Fibroblast of peridontal ligament (primary cell): ENCODE measurements around the gene MAP2.

Source experiments
- DNase-seq: peaks from one replicate; pipeline ENCODE4 v3.0.0-alpha.2; 2010; ENCODE audit errors: extremely low read depth

Gene MAP2, protein sequence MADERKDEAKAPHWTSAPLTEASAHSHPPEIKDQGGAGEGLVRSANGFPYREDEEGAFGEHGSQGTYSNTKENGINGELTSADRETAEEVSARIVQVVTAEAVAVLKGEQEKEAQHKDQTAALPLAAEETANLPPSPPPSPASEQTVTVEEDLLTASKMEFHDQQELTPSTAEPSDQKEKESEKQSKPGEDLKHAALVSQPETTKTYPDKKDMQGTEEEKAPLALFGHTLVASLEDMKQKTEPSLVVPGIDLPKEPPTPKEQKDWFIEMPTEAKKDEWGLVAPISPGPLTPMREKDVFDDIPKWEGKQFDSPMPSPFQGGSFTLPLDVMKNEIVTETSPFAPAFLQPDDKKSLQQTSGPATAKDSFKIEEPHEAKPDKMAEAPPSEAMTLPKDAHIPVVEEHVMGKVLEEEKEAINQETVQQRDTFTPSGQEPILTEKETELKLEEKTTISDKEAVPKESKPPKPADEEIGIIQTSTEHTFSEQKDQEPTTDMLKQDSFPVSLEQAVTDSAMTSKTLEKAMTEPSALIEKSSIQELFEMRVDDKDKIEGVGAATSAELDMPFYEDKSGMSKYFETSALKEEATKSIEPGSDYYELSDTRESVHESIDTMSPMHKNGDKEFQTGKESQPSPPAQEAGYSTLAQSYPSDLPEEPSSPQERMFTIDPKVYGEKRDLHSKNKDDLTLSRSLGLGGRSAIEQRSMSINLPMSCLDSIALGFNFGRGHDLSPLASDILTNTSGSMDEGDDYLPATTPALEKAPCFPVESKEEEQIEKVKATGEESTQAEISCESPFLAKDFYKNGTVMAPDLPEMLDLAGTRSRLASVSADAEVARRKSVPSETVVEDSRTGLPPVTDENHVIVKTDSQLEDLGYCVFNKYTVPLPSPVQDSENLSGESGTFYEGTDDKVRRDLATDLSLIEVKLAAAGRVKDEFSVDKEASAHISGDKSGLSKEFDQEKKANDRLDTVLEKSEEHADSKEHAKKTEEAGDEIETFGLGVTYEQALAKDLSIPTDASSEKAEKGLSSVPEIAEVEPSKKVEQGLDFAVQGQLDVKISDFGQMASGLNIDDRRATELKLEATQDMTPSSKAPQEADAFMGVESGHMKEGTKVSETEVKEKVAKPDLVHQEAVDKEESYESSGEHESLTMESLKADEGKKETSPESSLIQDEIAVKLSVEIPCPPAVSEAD (N-terminal part only)

GRCh38 chr2:209423562-209424198 lies at the start of gene MAP2:
TSS of gene MAP2 (plus strand) at chr2:209424047. CDS start at chr2:209653171, 229,124 bp downstream.
- peak; percentile 41 for DNase-seq

- no peak for DNase-seq
Measured at GRCh38 chr2:209376686-209377085, 47.2 kb upstream of the MAP2 start.

DNA sequence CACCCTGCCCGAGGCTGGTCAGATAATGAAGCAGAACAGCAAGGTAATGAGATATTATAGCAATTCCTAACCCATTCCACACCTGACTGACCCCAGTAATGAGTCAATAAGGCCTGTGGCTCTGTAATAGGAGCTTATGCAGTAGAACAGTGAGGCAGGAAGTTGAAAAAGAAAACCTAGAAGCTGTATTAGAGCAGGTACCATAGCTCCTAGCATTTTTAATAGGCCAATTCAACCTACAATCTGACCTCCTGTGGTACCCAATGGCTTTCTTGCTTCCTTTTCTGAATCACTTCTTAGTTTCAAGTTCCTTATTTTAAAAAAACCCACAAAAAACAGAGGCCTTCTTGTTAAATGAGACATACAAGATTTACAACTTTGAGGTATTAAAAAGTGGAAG lies 43.6 kb upstream of the MAP2 start:
- DNase-seq, result no peak

GRCh38 chr2:209381091-209381490 lies 42.8 kb upstream of the MAP2 start:
- DNase-seq, result no peak

GRCh38 chr2:209382775-209383174 lies 41.1 kb upstream of the MAP2 start:
- DNase-seq, result no peak

GRCh38 chr2:209383212-209383611 lies 40.6 kb upstream of the MAP2 start:
- DNase-seq, result no peak

DNA sequence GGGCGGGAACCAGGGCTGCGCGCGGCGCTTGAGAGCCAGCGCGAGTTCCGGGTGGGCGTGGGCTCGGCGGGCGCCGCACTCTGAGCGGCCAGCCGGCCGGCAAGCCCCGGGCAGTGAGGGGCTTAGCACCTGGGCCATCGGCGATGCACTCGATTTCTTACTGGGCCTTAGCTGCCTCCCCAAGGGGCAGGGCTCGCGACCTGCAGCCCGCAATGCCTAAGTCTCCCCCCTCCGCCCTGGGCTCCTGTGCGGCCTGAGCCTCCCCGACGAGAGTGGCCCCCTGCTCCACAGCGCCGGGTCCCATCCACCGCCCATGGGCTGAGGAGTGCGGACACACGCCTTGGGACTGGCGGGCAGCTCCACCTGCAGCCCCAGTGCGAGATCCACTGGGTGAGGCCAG lies 36.5 kb upstream of the MAP2 start:
- no peak for DNase-seq

DNA sequence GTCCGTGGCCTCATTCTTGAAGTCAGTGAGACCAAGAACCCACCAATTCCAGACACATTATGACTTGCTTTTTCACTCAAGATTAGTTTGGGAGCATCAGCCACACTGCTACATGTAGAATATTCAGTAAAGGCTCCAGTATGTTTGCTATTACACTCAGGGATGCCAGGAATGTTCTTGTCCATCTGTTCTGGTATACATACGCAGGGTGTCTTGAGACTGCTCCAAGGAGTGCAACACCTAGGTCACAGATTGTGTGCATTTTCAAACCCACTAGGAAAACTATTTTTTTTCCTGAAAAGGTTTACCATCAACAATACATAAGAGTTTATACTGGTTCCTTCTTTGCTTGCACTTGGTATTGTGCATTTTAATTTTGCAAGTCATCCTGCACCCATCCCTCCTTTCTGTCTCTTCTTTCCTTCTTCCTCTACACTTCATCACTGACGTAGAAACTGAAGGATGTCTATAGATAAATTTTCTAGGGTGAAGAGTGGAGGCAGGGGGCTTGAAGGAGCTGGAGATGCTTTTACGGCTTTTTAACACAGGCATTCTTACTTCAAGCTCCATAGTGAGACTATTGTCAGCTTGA lies 35.3 kb upstream of the MAP2 start:
- no peak for DNase-seq

GRCh38 chr2:209389171-209389618 lies 34.7 kb upstream of the MAP2 start:
- DNase-seq, result no peak

DNA sequence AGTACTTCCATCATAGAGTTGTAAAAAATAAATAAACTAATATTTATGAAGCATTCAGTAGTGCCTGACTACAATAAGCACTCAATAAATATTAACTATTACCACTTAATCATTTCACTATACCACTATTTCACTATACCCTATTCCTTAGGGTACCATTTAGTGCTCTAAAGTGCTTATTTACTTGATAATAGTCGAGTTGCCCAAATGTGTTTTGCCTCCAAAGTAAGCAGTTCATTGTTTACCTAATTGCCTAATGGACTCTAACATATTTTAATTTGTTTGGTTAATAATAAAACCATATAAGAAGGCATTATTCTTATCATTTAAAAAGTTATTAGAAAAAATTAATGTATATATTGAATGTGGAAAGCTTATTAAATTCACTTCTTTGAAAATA lies 33.0 kb upstream of the MAP2 start:
- DNase-seq, result no peak

- DNase-seq, result no peak
Measured at GRCh38 chr2:209391776-209392401, 32.0 kb upstream of the MAP2 start.

GRCh38 chr2:209395229-209395628 lies 28.6 kb upstream of the MAP2 start:
- DNase-seq, result no peak

- DNase-seq, result no peak
Measured at GRCh38 chr2:209395652-209396051, 28.2 kb upstream of the MAP2 start.

DNA sequence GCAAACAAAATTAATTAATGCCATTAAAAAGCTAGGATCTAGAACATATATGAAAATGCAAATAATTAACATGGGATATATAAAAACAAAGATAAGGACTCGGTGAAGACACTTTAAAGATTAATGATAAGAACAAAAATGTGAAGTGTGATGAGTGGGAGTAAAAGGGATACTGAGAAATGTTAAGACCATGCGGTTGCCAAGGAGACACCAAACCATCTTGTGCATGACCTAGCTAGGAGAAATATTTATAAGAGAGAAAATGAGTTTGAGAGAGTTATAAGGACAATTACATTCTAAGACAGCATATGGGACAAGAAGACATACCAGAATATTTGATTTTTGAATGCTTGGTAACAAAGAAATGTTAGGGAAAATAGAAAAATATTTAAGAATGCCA lies 25.4 kb upstream of the MAP2 start:
- DNase-seq, result no peak

DNA sequence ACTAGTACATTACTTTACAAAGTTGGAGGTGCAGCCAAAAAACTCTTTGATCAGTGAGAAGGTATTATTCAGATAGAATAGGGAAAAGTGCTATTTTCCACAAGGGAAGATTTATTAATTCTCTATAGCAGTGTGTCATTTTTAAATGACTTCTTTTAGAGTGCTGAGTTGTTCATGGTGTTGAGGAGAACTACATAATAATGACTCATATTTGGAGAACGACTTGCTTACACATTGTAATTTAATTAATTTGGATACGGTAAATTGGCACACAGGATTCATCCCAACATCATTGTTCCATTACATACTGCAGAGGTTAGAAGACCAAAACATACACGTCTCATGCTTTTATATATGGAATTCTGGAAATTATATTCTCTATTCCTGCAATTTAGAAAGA lies 22.1 kb upstream of the MAP2 start:
- DNase-seq, result no peak

GRCh38 chr2:209411296-209411695 lies 12.6 kb upstream of the MAP2 start:
- no peak for DNase-seq

DNA sequence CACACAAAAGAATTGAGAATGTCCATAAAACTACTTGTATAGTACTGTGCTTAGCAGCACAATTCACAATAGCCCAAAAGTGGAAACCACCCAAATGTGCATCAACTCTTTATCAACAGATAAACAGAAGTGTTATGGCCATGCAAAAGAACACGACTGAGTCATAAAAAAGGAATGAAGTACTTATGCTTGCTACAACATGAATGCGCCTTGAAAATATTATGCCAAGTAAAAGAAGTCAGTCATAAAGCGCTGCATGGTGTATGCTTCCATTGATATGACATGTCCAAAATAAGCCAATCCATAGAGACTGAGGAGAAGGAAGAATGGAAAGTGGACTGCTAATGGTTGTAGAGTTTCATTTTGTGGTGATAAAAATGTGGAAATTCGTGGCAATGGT lies 12.1 kb upstream of the MAP2 start:
- no peak for DNase-seq

DNA sequence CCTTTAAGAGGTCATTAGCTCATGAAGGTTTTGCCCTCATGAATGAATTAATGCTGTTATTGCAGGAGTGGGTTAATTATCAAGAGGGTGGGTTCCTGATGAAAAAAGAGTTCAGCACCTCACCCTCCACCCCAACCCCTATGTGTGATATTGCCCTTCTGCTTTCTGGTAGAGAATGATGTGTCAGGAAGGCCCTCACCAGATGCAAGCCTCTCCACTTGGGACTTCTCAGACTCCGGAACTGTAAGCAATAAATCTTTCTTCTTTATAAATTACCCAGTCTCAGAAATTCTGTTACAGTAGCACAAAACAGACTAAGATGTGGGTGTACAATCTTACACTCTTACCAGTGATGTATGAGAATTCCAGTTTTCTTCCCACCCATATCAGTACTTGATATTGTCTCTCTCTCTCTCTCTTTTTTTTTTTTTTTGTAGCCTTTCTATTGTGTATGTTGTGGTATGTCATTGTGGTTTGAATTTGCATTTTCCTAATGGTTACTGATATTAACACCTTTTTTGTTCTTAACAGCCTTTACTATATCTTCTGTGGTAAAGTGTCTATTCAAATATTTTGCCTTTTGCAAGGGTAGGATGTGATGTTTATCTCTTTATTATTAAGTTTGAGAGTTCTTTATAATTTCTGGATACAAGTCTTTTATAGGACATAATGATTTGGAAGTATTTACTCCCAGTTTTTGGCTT lies 10.4 kb upstream of the MAP2 start:
- DNase-seq, result no peak

DNA sequence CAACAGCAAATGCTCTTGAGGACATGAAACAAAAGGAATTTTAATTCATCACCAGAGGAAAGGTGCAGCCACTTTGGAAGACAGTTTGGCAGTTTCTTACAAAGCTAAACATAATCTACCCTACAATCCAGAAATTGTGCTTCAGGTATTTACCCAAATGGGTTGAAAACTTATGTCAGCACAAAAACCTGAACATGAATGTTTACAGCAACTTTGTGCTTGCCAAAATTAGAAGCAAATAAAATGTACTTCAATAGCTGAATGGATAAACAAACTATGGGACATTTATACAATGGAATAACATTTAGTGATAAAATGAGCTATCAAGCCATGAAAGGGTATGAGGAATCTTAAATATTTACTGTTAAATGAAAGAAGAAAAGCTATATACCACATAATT lies 6.9 kb upstream of the MAP2 start:
- DNase-seq, result no peak

DNA sequence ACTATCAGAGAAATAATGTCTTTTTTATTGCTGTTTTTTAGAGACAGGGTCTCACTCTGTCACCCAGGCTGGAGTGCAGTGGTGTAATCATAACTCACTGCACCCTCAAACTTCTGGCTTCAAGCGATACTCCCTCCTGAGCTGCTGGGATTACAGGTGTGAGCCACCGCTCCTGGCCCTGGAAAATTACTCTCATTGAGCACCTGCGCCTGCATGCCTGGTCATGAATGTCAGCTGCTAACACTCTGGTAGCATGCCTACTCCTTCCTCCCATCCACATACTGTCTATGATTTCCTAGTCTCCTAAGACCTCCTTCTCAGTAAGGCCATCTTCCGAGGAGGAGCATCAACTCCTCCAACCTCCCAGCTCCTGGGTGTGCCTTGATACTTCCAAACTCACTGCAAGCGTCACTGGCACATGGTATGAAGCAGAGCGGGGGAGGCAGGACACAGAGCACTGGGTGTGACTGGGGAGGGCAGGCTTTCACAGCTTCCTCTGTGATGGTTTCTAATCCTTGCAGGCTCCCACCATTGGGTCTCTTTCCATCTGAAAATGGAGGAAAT lies 1.6 kb upstream of the MAP2 start:
- no peak for DNase-seq
